CD4-positive, alpha-beta T cell (primary cell): ENCODE data around the gene COL16A1. TPM values are rescaled to one million over a fixed set of nuclear protein-coding genes. Genes with fewer than 3 reads are reported as not detected.

ENCODE experiments used
- ATAC-seq: fragments of 200-7000 bp; cut with Tn5 transposase; one replicate; pipeline ENCODE4 v1.10.0; 2022; ENCODE audit warnings: mild to moderate bottlenecking; ENCODE audit not compliant: poor library complexity
- CTCF ChIA-PET: fragments of 350-600 bp; sonication (Branson Sonifier 250); formaldehyde crosslinking; loops from one replicate; lab custom pipeline; 2021; ENCODE audit warnings: antibody characterized with exemption, inconsistent platforms; lab: Charles Lee
- POLR2A ChIA-PET: fragments of 350-600 bp; sonication (Branson Sonifier 250); formaldehyde crosslinking; loops from one replicate; lab custom pipeline; 2021; ENCODE audit warnings: antibody characterized with exemption, inconsistent platforms; lab: Charles Lee
- DNase-seq, 14 experiments: peaks; one replicate each; pipeline ENCODE4 v3.0.0-alpha.2; 2013 to 2020; ENCODE audit warnings: mixed read lengths in 2 of 14
- H3K27ac ChIP-seq, 2 donors: one replicate each; pipeline versions ENCODE4 v1.5.1 to v1.7.0; 2013; ENCODE audit warnings: low read length in 2 of 2, low read depth in 1 of 2, mild to moderate bottlenecking in 1 of 2
- H3K27me3 ChIP-seq, 2 experiments: 1 replicate in 1 of 2; 2 replicates in 1 of 2; pipeline versions ENCODE4 v1.6.1 to v1.7.0; 2013; ENCODE audit warnings: low read length in 2 of 2, control low read depth in 1 of 2, mild to moderate bottlenecking in 1 of 2, moderate library complexity in 1 of 2; ENCODE audit not compliant: insufficient read depth in 2 of 2, control insufficient read depth in 1 of 2
- H3K36me3 ChIP-seq: one replicate; pipeline ENCODE4 v1.6.1; 2013; ENCODE audit warnings: low read length, control low read depth; ENCODE audit not compliant: insufficient read depth
- H3K4me1 ChIP-seq: one replicate; pipeline ENCODE4 v1.6.1; 2013; ENCODE audit warnings: low read length, control low read depth; ENCODE audit not compliant: insufficient read depth
- H3K4me3 ChIP-seq: one replicate; pipeline ENCODE4 v1.5.1; 2013; ENCODE audit warnings: mild to moderate bottlenecking, low read length, moderate library complexity
- H3K9me3 ChIP-seq, 2 experiments: 1 replicate in 1 of 2; 2 replicates in 1 of 2; pipeline versions ENCODE4 v1.6.1 to v1.7.0; 2013; ENCODE audit warnings: low read length in 2 of 2, mild to moderate bottlenecking in 2 of 2, control low read depth in 1 of 2, moderate library complexity in 1 of 2; ENCODE audit not compliant: control insufficient read depth in 1 of 2, insufficient read depth in 1 of 2
- H3K27ac Mint-ChIP-seq: one replicate; pipeline ENCODE4 v1.8.0; 2020; ENCODE audit warnings: mixed read lengths
- H3K27me3 Mint-ChIP-seq: one replicate; pipeline ENCODE4 v1.8.0; 2021; ENCODE audit warnings: mixed read lengths
- H3K36me3 Mint-ChIP-seq: one replicate; pipeline ENCODE4 v1.8.0; 2021; ENCODE audit warnings: low read depth, mixed read lengths
- H3K4me1 Mint-ChIP-seq: one replicate; pipeline ENCODE4 v1.8.0; 2021; ENCODE audit warnings: low read depth, mixed read lengths
- H3K4me3 Mint-ChIP-seq: one replicate; pipeline ENCODE4 v1.8.0; 2020; ENCODE audit warnings: mild to moderate bottlenecking, mixed read lengths
- H3K9me3 Mint-ChIP-seq: one replicate; pipeline ENCODE4 v1.8.0; 2020; ENCODE audit warnings: mixed read lengths
- CTCF ChIP-seq: fragments of 200-600 bp; IDR thresholded peaks from one replicate; pipeline ENCODE4 v1.8.0; 2022; ENCODE audit warnings: antibody characterized with exemption, mild to moderate bottlenecking
- intact Hi-C, 2 experiments: fragments of 100-400 bp; cut with DNase I in 1 of 2; cut with micrococcal nuclease in 1 of 2; formaldehyde crosslinking; loops; one replicate each; pipeline versions ENCODE4 v1.15.1 to v1.9.0; 2023 to 2025; cut with DNase I, micrococcal nuclease
- total RNA-seq, 174 experiments: library from RNA in 2 of 174; stranded (reverse) in 2 of 174; gene quantifications; one replicate each; pipeline ENCODE4 v1.2.3 and lab custom pipeline; 2021 to 2026

COL16A1 gene
- total RNA-seq, 2 experiments from 2014 or later = not detected

GRCh38 chr1:31640179-31640578, 63.6 kb downstream of the COL16A1 start:
- H3K27ac ChIP-seq = no peak overlapping the region
- Mint-ChIP-seq H3K9me3 (no peaks in the 10 kb centered on the region), H3K27ac (no peak overlapping the region), H3K4me3 (no peak overlapping the region), H3K36me3 (peaks cover 38% of the 10 kb centered on the region), H3K4me1 (peaks cover 20% of the 10 kb centered on the region), H3K27me3 (no peaks in the 10 kb centered on the region)
- H3K9me3 ChIP-seq = no peaks in the 10 kb centered on the region
- ChIA-PET CTCF (interaction anchor here (1.4 kb wide), 1 partner anchor 149 kb away, joined by 6 read pairs; no protein-coding TSS in a partner anchor), POLR2A (interaction anchor here (0.9 kb wide), 1 partner anchor 11 kb away, joined by 3 read pairs; no protein-coding TSS in a partner anchor)
- intact Hi-C loops = loop anchor here in 1 of 2 experiments (10.0 kb wide), 6 partner anchors 345 to 1545 kb away; partner anchors contain the start of genes BSDC1, CCDC28B, DCDC2B and IQCC
- no peak for ATAC-seq
- DNase-seq = no peak
- H3K4me3 ChIP-seq = no peak overlapping the region
- H3K36me3 ChIP-seq = peaks cover 21% of the 10 kb centered on the region
- H3K4me1 ChIP-seq = peaks cover 59% of the 10 kb centered on the region
- H3K27me3 ChIP-seq = no peaks in the 10 kb centered on the region
- no peak for TF ChIP-seq CTCF

- Histone ChIP-seq H3K27ac (no peak overlapping the region), H3K27me3 (no peaks in the 10 kb centered on the region), H3K9me3 (no peaks in the 10 kb centered on the region), H3K36me3 (peaks cover 28% of the 10 kb centered on the region), H3K4me3 (no peak overlapping the region), H3K4me1 (peaks cover 57% of the 10 kb centered on the region)
- POLR2A ChIA-PET = no interaction called here
- intact Hi-C loops = no loop called here
- Mint-ChIP-seq H3K4me1 (peaks cover 13% of the 10 kb centered on the region), H3K27ac (no peak overlapping the region), H3K4me3 (no peak overlapping the region), H3K36me3 (peaks cover 36% of the 10 kb centered on the region), H3K27me3 (no peaks in the 10 kb centered on the region), H3K9me3 (no peaks in the 10 kb centered on the region)
- DNase-seq (no peak), ATAC-seq (no peak)
- TF ChIP-seq CTCF = no peak
- CTCF ChIA-PET = interaction anchor here (1.4 kb wide), 1 partner anchor 149 kb away, joined by 6 read pairs; no protein-coding TSS in a partner anchor
These were observed 64.3 kb downstream of the COL16A1 start for GRCh38 chr1:31639543-31639942.

GRCh38 chr1:31637915-31638673, 65.7 kb downstream of the COL16A1 start:
- intact Hi-C loops = no loop called here
- ATAC-seq = no peak
- peak overlapping the region; percentile 5 for H3K27ac Mint-ChIP-seq

More at GRCh38 chr1:31637915-31638673, 65.7 kb downstream of the COL16A1 start:
- ChIA-PET CTCF (interaction anchor here (0.5 to 0.7 kb wide), 2 partner anchors 78 to 948 kb away, joined by 3 to 4 read pairs; no protein-coding TSS in a partner anchor), POLR2A (interaction anchor here (0.6 kb wide), 1 partner anchor 136 kb away, joined by 3 read pairs; no protein-coding TSS in a partner anchor)
- Histone ChIP-seq H3K27me3 (no peaks in the 10 kb centered on the region), H3K9me3 (no peaks in the 10 kb centered on the region), H3K36me3 (peaks cover 39% of the 10 kb centered on the region), H3K4me3 (no peak overlapping the region), H3K4me1 (peaks cover 42% of the 10 kb centered on the region), H3K27ac (no peak overlapping the region)
- DNase-seq = no peak
- H3K36me3 Mint-ChIP-seq = peaks cover 44% of the 10 kb centered on the region
- H3K4me3 Mint-ChIP-seq = no peak overlapping the region
- no peak for TF ChIP-seq CTCF
- H3K4me1 Mint-ChIP-seq = no peaks in the 10 kb centered on the region
- H3K27me3 Mint-ChIP-seq = no peaks in the 10 kb centered on the region
- H3K9me3 Mint-ChIP-seq = no peaks in the 10 kb centered on the region
